GM18868 (cell line): ENCODE data around the gene SLC39A12.
A peak's percentile ranks its signal among the peaks of the same experiment; 100 is the strongest.
"Not testable (repeated sequence)": the region's sequence is repeated elsewhere in the genome, so short reads cannot be mapped to it uniquely, and the experiment has no call there.

ENCODE experiments used
- ATAC-seq: cut with Tn5 transposase; IDR thresholded peaks from one replicate; pipeline ENCODE4 v1.9.1; 2021; ENCODE audit warnings: mild to moderate bottlenecking, moderate library complexity; ENCODE audit not compliant: unreplicated experiment

SLC39A12 gene

DNA sequence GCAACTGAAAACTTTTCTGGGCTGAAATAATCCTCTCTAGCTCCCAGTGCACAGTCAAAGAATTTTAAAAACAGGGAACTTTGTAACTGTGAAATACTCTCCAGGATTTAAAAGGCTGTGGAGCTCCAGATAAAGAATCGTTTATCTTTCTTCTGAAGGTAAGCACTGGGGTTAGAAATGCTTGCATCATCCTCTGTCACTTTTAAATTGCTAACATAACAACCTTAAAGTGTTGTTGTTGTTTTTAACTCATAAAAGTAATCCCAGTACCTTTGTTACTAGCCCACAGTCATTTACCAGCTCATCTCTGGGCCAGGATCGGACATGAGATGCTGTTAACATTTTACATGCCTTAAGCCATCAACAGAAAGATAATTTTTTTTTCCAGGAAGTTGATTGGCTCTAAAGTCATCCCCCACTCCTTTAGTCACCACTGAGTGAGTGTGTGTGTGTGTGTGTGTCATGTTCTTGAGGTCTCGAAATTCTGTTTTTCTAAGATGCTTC, at the start of gene SLC39A12:
TSS of gene SLC39A12 (plus strand) at position 51 of the 504 bp plus-strand sequence. CDS start 1,359 bp downstream, outside the sequence.
- no peak for ATAC-seq

GRCh38 chr10:17904564-17904963, 47.2 kb upstream of the SLC39A12 start:
- no peak for ATAC-seq

DNA sequence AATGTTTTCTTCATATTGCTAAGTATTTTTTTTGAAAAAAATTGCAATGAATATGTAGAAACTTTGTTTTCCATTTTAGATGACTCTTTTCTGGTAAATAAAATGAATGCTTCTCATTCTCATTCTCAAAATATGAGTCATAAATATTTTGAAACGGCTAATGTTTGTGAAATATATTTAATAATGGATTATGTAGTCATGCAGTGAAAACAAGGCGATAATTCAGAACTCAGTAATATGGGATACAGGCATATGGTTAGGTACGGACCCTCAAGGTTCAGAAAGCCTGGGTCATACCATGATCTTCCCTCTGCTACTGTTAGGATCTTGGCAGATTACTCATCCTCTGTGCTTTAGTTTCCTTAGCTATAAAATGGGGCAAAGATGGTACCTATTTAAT, 46.2 kb upstream of the SLC39A12 start:
- no peak for ATAC-seq

DNA sequence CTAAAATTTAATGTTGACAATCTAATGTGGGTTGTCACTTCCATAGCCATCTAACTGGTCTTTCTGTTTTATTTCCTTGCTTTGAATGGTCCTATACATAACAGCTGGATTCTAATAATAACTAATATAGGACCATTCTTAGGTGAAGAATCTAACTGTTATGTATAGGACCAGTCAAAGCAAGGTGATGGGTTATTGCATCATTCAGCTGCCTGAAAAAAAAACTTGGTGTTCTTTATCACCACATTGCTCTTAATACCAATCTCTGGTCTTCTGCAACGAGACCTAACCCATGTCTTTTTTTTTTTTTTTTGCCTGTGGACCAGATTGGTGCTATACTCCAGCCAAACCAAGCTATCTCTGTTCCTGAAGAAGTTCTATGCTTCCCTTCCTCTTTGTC, 45.7 kb upstream of the SLC39A12 start:
- no peak for ATAC-seq

DNA sequence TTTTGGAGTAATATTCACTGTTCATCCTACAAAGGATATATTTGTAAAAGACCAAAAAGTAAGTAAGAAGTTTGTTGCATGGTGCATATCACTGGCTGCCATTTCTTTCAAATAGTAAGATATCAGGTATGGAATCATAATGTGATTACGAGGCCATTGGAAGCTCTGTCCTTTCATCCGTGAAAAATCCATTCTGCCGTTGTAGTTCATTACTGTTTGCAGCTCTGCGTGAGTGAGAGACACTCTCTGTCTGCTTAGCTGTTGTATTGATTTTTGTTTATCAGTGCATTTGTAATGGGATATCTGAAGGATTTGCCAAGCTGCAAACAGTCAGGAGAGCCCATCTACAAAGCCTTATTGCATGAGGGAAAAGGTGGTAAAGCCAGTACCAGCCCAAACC, 44.1 kb upstream of the SLC39A12 start:
- ATAC-seq, result no peak

DNA sequence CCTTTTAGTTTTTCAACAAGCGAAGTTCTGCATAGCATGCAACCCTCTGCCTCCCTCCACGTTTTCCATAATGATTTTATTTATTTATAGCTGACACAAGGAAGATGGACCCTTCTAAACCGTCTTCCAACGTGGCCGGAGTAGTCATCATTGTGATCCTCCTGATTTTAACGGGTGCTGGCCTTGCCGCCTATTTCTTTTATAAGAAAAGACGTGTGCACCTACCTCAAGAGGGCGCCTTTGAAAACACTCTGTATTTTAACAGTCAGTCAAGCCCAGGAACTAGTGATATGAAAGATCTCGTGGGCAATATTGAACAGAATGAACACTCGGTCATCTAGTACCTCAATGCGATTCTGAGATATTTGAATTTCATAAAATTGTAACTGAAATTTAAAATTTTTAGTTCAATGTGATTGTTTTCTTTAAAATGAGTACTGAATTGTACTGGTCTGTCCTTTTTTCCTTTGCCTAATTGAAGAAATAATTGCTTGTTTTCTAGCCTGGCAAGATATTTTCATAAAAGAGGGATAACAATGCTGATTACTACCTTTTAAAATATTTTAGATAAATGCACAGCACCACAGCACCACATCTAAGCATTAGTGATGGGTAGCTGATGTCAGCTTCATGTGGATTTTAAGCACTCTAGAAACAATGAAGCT, 41.5 kb upstream of the SLC39A12 start:
- peak; percentile 84 for ATAC-seq

DNA sequence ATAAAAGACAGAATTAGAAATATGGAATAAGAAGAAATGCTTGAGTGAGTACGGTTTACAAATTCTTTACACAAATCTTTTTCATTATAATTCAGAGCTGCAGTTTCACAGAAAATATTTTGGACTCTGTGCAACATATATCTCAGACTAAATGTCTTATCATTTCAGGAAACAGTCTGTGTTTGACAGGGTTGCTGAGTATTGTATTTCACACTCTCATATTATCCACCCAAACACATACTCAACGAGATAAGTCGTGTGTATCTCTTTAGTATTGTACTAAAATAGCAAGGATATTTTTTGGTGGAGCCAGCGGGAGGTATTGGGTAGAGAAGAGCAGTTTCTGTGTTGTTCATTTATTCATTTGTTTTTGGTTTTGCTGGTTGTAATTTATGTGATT, 39.0 kb upstream of the SLC39A12 start:
- ATAC-seq, result no peak

DNA sequence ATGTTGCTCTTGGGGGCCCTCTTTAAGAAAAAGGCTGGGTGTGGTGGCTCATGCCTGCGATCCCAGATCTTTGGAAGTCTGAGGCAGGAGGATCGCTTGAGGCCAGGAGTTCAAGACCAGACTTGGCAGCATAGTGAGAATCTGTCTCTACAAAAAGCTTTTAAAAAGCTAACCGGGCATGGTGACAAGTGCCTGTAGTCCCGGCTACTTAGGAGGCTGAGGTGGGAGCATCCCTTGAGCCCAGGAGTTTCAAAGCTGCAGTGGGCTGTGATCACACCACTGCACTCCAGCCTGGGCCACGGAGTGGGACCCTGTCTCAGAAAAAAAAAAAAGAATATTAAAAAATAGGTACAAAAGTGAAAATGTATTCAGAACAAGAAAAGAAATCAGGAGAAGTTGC, 38.1 kb upstream of the SLC39A12 start:
- ATAC-seq, result no peak

DNA sequence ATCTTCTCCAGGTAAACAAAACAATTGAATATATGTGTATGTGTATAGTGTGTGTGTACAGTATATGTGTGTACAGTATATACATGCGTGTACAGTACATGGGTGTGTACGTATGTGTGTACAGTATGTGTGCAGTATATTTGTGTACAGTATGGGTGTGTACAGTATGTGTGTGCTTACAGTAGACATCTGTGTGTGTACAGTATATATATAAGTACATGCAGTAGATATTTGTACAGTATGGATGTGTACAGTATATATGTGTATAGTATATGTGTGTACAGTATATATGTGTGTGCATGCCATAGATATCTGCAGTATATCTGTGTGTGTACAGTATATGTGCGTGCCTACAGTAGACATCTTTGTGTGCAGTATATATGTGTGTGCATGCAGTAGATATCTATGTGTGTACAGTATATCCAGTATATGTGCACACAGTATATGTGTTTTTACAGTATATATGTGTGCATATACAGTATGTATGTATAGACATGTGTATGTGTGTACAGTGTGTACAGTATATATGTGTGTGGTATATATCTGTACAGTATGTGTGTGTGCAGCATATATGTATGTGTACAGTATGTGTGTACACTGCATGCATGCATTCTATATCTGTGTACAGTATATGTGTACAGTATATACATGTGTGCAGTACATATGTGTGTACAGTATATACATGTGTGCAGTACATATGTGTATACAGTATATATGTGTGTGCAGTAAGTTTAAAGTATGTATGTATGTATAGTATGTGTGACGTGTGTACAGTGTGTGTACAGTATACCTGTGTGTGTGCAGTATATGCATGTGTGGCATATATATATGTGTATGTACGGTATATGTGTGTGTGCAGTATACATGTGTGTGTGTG, 37.3 kb upstream of the SLC39A12 start:
- ATAC-seq, result no peak

DNA sequence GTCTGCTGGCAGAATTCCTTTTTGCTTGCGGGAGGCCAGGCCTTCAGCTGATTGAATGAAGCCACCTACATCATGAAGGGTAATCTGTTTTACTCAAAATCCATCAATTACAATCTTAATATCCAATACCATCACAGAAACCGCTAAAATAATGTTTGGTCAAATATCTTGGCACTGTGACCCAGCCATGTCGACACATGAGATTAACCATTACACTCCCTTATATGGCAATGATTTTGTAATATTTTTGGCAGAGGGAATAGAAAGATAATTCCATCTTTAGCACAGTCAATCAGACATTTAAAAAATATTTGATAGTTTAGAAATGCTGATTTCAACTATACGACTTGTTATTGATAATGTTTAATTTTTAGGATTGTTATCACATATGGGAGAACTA, 36.5 kb upstream of the SLC39A12 start:
- ATAC-seq, result no peak

DNA sequence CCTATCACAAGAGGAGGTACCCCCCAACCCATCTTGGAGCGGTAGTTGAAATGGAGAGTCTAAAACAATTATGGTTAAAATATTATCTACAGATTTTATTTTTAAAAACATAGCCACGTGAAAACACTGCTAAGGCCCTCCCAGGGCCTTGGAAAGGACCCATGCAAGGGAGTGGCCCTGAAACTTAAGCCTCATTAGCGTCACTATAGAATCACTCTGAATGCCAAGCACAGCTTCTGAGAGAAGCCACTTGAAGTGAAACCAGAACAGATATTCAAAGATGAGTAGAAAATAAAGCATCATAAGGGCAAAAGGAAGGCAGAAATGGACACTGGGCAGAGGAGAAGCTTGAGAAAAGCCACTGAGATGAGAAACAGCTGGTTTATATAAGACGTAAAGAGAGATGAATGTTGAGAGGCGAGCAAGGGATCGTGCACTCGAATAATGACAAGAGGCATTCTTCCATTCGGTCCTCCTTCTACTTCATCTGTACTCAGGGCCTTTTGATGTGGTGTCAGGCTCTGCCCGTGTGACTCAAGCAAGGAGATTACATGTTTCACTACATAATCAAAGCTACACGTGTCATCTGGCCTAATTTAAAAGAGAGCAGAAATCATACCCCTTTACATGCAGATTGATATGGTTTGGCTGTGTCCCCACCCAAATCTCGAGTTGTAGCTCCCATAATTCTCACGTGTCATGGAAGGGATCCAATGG, 33.4 kb upstream of the SLC39A12 start:
- no peak for ATAC-seq

- no peak for ATAC-seq
Observed at GRCh38 chr10:17921378-17921777, 30.3 kb upstream of the SLC39A12 start.

GRCh38 chr10:17923728-17924127, 28.0 kb upstream of the SLC39A12 start:
- no peak for ATAC-seq

- no peak for ATAC-seq
Observed at GRCh38 chr10:17943033-17943745, 8.5 kb upstream of the SLC39A12 start.

DNA sequence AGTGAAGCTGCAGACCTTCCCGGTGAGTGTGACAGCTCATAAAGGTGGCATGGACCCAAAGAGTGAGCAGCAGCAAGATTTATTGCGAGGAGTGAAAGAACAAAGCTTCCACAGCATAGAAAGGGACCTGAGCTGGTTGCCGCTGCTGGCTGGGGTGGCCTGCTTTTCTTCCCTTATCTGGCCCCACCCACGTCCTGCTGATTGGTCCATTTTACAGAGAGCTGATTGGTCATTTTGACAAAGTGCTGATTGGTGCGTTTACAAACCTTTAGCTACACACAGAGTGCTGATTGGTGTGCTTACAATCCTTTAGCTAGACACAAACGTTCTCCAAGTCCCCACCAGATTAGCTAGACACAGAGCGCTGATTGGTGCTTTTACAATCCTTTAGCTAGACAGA, 1.4 kb upstream of the SLC39A12 start:
- not testable (repeated sequence) for ATAC-seq

GRCh38 chr10:17950726-17951125, 992 bp upstream of the SLC39A12 start:
- no peak for ATAC-seq

DNA sequence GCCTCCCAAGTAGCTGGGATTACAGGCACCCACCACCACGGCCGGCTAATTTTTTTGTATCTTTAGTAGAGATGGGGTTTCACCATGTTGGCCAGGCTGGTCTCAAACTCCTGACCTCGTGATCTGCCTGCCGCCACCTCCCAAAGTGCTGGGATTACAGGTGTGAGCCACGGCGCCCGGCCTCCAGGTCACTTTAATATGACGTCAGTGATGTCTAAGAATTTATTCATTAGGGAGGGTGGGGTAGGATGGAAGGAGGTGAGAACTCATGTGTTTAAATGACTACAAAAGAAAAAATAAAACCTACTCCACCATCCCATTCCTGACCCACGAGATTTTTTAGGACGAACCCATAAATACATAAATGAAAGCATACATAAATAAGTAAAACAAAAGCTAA, 2.7 kb downstream of the SLC39A12 start:
- not testable (repeated sequence) for ATAC-seq

DNA sequence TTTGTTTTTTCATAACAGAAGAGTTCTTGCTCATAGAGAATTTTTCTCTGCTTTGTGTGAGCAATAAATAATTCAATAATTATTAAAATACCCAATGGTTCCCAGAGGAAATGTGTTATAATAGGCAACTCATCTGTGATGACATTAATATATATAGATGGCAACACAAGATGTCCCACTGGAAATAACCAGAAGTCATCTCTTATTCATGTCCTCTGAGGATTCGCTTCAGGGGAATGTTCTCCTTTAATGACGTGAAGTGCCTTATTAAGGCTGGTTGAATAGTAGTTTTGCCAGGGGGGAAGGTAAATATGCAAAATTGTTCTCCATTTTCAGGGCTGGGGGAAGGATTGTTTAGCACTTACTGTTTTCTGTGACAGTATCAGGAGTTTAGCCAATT, 3.1 kb downstream of the SLC39A12 start:
- ATAC-seq, result no peak

GRCh38 chr10:17958049-17958448, 6.3 kb downstream of the SLC39A12 start:
- ATAC-seq, result no peak

DNA sequence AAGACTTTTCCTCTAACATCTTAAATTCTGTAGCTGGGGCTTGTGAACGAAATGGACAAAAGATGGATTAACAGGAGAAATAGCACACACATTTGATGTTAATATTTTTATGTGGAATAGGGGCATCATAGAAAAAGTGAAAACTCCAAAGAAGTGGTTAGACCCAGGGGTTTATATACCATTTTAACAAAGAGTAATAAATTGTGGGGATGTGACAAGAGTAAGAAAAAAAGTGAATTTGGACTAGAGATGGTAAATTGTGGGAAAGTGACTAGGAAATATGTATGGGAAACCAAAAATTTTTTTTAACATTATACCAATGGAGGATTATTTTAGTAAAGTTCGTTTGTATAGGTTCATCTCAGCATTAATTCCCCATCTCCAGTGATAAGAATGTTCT, 8.2 kb downstream of the SLC39A12 start:
- ATAC-seq, result no peak
